ENCODE results near the gene NUDT14. TPM values are rescaled to one million over a fixed set of nuclear protein-coding genes. Genes with fewer than 3 reads are reported as not detected.

The NUDT14 gene
- total and polyA plus RNA-seq, 2 of the 8 experiments (the other 6 are each of a cell fraction or from before 2014, with no cell fraction given): 25.5 to 33.3 TPM

DNA sequence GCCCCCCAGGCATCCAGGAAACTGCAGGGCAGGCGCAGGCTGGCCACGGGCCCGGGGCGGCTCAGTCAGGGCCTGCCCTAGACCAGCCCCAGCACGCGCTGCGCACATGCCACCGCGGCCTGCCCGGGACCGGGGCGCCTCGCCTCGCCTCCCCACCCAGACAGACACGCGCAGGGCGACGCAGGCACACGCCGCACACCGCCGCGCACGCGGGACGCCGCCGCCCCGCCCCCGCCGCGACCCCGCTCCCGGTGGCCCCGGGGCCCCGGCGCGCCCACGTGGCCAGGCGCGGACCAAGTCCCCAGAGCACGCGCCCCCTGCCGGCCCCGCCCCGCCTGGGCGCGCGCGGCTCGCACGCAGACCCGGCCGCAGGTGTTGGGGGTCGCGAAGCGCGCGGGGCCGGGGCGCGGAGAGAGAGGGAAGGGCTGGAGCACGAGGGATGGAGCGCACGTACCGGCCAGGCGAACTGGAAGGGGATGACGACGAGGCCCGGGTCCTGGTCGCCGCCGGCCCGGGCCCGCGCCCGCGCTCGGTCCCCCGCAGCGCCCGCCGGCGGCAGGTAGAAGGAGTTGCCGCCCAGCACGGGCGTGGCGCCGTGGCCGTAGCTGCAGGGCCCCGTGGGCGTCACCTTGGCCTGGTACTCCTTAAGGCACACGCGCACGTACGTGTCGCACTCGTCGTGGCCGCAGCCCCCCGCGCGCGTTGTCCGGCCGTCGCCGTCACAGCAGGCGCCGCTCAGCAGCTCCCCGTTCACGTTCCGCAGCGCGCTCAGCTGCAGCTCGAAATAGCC is 13.6 kb downstream of the NUDT14 start (continued):
- TF ChIP-seq, protein P1, sequence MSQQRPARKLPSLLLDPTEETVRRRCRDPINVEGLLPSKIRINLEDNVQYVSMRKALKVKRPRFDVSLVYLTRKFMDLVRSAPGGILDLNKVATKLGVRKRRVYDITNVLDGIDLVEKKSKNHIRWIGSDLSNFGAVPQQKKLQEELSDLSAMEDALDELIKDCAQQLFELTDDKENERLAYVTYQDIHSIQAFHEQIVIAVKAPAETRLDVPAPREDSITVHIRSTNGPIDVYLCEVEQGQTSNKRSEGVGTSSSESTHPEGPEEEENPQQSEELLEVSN (IDR thresholded peaks at IDR 0.05): peak; percentile 69
- TF ChIP-seq EZH2 (IDR thresholded peaks at IDR 0.05; ENCODE audit: low read depth, low read length, severe bottlenecking) (peak; percentile 45), ATF3 (IDR thresholded peaks at IDR 0.05; ENCODE audit: insufficient read depth, low read depth, low read length) (no peak), CTBP2 (IDR thresholded peaks at IDR 0.05; ENCODE audit: borderline replicate concordance, insufficient read depth, insufficient read length, low read length) (no peak), SUZ12 (IDR thresholded peaks at IDR 0.05; ENCODE audit: low read length) (peak; percentile 55; the same call in 1 of the 2 replicates), HDAC2 (IDR thresholded peaks at IDR 0.05; ENCODE audit: borderline replicate concordance in 1 of 2, low read depth in 2 of 2, low read length in 2 of 2) (0 out of 4 replicates have a peak, but pooled peaks of 1 of the 2 experiments have one; percentile 23), RBBP5 (IDR thresholded peaks at IDR 0.05; ENCODE audit: borderline replicate concordance, low read depth, low read length) (peak; percentile 64; the same call in 1 of the 2 replicates), MAFK (IDR thresholded peaks at IDR 0.05; ENCODE audit: low read depth, low read length) (no peak)
